ENCODE measurements around the gene SLC2A14.
"Not testable (repeated sequence)": the region's sequence is repeated elsewhere in the genome, so short reads cannot be mapped to it uniquely, and the experiment has no call there.

- TF ChIP-seq, protein P1, sequence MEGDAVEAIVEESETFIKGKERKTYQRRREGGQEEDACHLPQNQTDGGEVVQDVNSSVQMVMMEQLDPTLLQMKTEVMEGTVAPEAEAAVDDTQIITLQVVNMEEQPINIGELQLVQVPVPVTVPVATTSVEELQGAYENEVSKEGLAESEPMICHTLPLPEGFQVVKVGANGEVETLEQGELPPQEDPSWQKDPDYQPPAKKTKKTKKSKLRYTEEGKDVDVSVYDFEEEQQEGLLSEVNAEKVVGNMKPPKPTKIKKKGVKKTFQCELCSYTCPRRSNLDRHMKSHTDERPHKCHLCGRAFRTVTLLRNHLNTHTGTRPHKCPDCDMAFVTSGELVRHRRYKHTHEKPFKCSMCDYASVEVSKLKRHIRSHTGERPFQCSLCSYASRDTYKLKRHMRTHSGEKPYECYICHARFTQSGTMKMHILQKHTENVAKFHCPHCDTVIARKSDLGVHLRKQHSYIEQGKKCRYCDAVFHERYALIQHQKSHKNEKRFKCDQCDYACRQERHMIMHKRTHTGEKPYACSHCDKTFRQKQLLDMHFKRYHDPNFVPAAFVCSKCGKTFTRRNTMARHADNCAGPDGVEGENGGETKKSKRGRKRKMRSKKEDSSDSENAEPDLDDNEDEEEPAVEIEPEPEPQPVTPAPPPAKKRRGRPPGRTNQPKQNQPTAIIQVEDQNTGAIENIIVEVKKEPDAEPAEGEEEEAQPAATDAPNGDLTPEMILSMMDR (conservative IDR thresholded peaks at IDR 0.05; ENCODE audit: low read length), result not testable (repeated sequence)
- TF ChIP-seq EZH2phosphoT487 (IDR thresholded peaks at IDR 0.05; ENCODE audit: borderline replicate concordance, low read depth, low read length), result not testable (repeated sequence)
Observed at GRCh38 chr12:7851622-7852081, 21.1 kb downstream of the SLC2A14 start.

All from OCI-LY7 (cell line).